HG02870 (cell line): ENCODE results near the gene CACNB3.

Experiments used
- ATAC-seq: cut with Tn5 transposase; IDR thresholded peaks from one replicate; pipeline ENCODE4 v1.9.1; 2021; ENCODE audit warnings: mild to moderate bottlenecking, moderate library complexity; ENCODE audit not compliant: unreplicated experiment

Gene CACNB3

DNA sequence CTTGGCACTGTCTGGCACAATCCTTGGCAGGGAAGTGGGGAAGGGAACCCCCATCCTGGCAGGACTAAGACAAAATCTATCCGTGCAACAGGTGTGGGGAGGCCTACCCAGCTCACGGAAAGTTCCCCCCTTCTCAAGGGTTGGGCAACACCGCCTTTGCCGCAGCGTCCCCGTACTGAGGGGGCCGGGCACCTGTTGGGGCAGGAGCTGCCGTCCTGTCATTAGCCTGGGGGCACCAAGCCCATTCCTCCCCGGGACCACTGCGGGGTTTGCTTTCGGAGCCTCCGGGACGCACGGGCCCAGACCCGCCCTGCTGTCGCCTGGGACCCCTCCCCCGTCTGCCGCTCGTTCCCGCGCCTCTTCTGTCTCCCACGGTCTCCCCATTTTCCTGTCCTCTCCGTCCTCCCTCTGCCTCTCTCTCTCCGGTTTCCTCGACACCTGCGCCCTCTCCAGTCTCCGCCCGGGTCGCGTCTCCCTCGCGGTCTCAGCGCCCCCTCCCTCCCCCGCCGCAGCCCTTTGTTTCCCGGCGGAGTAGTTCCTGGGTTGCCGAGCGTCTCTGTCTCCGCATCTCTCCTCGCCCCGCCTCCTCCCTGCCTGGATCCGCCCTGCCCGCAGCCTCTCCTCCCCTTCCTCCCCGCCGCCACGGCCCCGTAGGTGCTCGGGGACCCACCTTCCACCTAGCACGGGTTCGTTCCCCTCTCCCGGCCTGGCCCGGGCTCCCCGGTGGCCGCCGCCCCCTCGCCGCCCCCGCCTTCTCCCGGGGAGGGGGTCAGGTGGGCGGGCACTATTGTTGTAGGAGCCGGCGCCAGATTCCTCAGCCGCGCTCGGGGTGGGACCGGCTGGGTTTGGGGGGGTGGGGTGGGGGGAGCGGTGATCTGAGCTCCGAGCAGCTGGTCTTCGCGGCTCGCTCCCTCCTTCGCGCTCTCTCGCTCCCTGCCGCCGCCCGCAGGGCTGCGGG lies at the start of gene CACNB3:
TSS of gene CACNB3 (plus strand) at position 624 of the 958 bp plus-strand sequence. CDS start 434 bp downstream, outside the sequence.
- ATAC-seq = no peak

DNA sequence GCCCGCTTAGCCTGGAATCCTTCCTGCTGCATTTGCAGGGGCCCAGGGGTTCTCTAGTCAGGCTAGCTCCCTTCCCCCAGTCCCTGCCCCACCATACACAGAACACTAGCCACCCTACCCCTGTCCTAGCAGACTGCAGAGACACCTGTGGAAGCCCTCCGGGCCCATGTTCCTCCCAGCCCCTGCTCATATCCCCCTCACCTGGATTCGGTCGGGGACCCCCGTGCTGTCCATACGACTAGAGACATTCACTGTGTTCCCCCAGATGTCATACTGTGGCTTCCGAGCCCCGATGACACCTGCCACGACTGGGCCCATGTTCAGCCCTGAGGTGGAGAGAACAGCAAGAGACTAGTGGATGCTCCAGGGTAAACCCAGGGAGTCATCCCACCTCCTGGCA lies 49.6 kb upstream of the CACNB3 start:
- no peak for ATAC-seq

DNA sequence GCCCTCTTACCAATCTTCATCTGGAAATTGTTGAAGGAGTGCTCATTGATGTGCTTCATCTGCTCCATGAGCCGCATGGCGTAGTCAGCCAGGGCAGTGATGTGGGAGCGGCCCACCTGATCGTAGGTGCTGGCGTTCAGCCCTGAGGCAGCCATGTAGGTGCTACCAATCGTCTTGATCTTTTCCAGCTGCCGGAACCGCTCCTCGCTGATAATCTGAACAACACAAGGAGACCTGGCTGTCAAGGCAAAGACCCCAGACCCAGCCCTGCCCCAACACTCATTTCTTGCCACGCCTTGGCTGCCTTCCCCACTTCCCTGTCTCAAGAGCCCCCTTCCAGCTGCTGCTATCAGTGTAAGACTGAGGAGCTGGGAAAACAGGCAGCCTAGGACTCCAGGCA lies 47.5 kb upstream of the CACNB3 start:
- ATAC-seq = no peak

DNA sequence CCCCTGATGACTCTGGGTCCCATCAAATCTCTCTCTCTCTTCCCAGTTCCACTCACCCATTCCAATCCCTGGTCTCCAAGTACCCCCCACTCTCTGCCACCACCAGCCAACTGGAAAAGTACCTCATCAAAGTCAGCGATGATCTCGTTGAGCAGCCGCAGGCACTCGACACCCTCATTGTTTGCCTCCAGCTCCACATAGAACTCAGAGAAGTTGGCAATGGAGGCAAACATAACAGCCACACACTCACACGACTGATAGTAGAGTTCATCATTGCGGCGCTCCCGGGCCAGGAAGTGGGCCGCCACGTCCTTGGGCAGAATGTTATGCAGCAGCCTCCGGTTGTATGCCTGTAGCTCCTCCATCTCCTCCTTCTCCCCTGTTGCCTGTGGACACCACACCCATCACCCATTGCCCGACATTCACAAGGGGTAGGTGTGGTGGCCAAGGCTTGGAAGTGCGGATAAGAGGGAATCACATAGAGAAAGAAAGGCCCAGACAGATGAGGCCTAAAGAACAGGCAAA lies 46.6 kb upstream of the CACNB3 start:
- no peak for ATAC-seq

DNA sequence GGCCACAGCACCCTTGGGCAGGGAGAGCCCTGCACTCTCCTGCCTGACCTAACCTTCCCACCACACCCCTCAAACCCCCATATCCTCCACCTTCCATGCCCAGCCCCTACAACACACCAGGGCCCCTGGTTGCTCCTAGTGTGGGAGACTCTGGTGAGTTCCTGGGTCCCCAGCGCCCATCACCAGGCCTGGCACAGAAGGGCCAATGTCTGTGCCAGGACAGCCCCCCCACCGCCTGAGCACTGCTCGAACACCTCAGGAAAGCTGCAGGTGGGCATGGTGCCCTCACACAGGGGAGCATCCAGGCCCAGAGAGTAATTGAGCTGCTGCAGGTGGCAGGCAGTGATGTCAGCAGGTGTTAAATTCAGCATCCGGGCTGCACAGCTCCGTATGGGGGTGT lies 44.6 kb upstream of the CACNB3 start:
- no peak for ATAC-seq

DNA sequence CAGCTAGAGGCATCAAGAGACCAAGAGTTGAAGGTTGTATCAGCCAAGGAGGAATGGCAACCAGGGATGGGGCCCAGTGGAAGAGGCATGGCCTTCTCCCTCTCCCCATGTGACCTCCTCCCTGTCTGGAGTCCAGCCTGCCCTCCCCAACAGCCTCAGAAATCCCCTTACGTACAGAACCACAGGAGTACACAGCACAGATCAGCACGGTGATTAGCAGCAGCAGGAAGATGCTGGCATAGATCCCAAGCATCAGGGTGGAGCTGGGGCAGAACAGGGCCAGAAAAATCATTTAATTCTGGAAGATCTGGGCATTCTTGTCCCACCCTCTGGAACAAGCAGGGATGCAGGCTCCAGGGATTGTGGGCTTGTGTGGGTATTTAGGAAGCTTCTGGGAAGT lies 43.8 kb upstream of the CACNB3 start:
- no peak for ATAC-seq

DNA sequence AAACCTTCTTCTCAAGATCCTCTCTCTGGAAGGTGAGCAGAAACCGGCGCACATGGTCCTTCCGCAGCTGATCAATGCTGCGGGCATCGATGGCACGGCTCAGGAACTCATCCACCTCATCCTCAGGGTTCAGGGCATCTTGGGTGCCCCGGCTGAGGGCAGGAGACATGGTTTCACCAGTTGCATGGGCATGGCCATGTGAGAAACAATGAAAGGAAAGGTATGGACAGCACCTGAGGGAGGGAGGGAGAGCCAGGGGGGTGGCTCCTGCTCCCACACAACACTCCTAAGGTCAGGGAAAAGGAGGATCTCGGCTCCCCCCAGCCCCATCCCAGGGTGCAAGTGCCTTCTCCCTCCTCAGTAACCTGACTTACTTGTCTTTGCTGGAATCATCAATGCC lies 43.0 kb upstream of the CACNB3 start:
- no peak for ATAC-seq

DNA sequence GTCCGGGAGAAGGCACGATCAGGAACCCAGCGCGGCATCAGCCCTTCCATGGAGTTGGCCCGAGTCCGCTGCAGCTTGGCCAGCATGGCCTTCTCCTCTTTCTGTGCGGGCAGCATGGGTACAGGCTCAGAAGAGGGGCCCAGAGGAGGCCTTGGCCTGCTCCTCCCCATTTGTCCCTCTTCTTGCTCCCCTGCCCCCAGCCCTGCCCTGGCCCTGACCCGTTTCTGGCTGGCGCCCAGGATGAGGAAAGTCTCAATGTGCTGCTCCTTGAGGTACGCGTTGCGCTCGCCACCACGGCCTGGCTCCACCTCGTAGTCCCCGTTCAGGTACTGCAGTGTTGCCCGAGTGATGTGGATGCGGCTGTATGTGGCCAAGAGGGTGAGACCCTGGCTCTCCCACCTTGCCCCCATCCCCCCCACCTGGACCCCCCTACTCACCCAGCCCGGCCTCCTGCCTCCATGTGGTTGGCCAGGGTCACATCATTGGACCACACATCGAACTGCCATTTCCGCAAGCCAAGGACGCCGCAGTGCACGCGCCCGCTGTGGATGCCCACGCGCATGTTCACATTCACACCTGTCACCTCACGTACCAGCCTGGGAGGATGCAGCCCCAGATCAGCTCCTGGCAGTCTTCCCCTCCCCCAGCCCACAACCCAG lies 42.2 kb upstream of the CACNB3 start:
- no peak for ATAC-seq

DNA sequence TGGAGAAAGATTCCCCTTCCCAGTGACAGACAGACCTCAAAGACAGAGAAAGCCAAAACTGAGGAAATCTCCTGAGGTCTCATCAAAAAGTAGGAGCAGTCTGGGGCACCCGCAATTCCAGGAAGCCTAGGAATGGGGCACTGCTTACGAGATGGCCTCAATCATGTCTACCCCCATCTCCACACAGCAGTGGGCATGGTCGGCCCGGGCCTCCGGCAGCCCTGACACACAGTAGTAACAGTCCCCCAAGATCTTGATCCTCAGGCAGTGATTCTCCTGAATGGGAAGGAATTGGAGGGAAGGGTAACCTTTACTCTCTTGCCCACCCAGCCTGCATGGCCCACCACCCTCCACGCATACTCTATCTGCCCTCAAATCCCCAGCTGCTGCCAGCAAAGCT lies 41.3 kb upstream of the CACNB3 start:
- ATAC-seq = no peak

DNA sequence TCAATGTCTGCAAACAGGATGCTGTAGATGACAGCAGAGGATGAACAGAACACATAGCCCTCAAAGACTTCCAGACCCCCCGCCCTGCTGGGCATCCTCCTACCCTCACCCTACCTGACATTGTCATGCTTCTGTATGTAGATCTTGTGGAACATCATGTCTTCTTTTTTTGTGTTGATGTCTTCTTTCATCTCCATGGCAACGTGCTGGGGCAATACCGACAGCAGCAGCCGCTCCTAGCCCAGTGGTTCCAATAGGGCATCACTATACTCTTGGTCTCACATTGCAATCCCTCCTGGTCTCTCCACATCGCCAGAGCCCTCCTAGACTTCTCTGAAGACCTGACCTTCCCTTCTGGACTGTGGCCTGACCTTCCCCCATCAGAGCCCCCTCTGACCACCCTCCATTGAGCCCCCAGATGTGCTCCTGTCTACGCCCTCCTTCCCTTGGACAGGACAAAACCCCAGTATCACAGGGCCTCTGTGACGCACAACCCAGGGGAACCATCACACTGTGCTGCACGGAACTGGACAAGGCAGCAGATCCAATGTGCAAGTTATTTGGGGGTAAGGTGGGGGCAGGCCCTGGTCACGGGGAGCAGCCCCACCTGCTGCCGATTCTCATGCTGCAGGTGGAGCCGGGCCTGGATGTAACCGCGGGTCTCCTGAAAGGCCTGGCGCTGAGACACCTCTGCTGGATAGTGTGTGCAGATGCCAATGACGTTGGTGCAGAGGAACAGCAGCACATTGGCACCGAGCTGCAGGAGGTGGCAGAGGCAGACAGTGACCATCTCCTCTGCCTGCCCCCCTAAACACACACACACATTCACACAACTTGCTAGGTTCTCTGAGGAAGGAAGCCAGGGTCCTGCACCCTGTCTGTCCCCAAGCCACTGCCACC lies 40.5 kb upstream of the CACNB3 start:
- ATAC-seq = no peak

DNA sequence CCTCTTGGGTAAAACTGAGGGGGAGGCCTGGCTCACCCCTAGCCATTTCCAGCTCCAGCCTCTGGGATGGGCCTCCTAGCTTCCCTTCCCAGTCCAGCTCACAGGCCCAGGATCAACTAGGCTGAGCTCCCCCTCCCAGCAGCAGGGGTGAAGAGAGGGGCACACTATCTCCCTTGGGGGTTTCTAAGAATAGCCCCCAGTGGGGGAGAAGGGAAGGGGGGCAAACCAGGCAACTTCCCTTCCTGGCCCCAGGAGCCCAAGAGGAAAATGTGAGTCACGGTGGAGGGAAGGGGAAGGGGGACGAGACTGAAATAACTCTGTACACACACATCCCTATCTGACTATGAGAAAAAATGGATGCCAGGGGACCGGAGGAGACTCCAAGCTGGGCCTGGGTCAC lies 38.4 kb upstream of the CACNB3 start:
- ATAC-seq = no peak

DNA sequence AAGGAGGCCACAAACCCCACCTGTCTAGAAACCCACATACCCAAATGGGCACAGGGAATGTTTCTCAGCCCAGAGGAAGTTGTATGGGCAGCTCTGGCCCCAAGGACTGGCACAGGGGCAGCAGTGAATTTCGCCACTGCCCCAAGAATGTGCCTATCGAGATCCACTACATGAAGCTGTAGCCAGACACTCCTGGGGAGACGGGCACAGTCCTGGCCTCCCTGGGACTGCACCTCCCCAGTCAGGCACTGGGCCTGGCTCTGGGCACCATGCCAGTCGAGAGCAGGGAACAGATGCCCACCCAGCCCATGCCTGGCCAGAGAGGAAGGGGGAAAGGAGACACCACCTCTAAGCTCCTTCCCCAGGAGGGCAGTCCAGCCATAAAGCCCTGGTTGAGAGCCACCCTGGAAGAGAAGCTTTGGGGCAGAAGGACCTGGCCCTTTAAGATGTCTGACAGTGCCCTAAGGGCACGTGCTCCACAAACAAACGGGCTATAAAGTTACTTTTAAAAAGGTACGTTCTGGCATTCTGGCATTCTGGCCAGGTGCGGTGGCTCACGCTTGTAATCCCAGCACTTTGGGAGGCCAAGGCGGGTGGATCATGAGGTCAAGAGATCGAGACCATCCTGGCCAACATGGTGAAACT lies 37.8 kb upstream of the CACNB3 start:
- no peak for ATAC-seq

DNA sequence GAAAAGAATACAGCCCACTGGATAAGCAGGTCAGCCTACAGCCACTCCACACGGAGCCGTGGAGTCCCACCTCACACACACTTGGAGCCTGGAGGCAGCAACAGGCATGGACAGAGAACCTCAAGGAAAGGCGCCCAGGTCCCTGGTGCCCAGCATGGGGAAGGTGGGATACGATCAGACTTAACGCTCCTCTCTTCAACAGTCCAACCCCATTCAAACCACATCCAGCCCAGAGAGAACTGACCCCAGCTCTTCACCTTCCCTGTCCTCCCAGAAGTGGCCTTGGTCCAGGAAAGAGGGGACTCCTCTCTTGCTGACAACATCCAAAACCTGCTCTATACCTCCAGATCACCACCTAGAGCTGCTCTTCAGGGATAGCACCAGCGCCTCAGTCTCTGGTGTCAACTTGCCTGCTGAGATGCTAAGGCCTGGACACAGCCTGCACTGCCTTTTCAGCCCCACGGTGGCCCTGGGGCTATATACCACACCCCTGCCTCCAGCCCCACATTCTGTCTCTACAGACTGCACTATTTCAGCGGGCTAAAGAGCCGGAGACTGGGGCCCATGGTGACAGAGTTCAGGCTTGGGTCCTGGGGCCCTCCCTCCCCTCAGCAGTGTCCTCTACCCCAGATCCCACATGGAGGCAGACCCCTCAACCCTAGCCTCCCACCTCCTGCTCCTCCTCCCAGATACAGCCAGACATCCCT lies 36.4 kb upstream of the CACNB3 start:
- ATAC-seq = no peak

DNA sequence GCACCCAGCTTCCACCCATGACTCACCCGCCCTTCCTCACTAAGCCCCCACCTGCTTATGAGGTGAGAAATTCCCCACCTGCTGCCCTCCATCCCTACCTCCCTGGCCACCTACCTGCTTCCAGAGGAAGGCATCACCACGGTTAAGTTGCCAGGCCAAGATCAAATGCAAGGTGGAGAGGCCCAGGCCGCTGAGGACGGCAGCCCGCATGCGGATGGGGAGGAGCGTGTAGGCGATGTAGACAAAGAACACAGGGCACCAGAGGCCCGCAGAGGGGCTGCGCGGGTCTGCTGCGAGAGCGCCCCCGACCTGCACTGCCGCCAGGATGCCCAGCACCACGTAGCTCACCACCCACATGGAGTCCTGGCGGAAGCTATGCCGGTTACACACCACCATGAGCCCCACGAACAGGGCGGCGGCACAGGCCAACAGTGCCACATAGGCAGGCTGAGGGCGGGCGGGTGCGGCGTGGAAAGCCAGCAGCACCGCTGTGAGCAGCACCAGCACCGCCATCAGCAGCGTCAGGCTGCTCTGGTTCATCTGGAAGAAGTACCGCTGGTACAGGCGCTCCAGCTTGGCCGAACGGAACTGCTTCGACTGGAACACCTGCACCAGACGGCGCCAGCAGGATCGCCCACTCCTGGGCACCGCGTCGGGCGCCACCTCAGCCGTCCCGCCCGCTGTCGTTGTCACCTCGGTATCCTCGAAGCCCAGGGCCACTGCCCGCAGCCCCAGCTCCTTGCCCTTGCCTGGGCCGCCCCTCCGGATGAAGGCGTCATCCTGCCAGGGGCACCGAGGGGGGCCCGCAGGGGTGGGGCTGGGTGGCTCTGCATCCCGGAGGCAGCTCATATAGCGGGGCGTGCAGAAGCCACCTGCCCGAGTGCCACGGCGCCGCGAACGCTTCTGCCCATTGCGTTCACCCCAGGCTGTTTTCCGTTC lies 35.6 kb upstream of the CACNB3 start:
- no peak for ATAC-seq

DNA sequence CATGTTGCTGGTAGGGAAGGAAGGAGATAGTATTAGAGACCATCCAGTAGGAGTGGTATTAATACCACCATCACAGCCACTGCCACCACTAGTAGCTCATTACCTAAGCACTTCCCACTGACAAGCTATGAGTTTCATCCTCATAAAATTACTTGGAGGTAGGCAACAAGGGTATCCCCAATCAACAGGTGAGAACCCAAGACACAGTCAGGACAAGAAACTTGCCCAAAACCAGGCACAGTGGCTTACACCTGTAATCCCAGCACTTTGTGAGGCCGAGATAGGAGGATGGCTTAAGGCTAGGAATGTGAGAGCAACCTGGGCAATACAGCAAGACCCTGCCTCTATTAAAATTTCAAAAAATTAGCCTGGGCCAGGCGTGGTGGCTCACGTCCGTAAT lies 34.9 kb upstream of the CACNB3 start:
- ATAC-seq = no peak

DNA sequence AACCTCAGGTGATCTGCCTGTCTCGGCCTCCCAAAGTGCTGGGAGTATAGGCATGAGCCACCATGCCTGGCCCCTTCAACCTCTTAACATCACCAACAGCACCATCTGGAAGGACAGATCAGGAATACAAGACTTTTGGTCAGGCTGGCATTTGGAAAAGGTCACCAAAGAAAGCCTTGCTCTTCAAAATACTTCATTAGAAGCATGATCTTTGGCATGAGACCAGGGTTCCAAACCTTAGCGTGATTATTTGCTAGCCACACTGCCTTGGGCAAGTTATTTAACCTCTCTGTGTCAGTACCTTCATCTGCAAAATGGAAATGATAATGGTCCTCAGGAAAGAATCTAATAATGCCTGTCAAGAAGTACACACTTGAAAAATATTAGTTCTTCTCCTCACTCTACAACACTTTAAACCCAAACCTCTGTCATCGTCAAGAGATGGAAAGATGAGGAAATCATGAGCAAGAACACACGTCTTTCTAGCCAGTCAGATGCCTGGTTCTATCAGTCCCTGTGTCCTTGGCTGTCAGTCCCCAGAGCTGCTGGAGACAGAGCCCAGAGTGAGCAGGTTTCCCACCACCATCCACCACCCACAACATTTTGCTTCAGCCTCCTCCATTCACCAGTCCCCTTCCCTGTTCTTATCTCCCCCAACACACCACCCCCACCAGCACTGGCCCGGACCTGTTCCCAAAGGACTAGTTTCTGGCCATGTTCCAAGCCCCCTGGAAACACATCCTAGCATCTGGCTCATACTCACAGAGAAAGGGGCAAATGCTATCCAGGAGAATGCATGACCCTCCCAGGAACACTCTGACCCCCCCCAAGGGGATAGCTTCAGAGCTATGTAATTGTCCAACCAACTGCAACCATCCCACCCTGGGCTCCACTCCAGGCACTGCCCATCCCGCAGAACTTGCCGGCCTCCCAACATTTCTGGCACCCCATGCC lies 31.4 kb upstream of the CACNB3 start:
- ATAC-seq = no peak

DNA sequence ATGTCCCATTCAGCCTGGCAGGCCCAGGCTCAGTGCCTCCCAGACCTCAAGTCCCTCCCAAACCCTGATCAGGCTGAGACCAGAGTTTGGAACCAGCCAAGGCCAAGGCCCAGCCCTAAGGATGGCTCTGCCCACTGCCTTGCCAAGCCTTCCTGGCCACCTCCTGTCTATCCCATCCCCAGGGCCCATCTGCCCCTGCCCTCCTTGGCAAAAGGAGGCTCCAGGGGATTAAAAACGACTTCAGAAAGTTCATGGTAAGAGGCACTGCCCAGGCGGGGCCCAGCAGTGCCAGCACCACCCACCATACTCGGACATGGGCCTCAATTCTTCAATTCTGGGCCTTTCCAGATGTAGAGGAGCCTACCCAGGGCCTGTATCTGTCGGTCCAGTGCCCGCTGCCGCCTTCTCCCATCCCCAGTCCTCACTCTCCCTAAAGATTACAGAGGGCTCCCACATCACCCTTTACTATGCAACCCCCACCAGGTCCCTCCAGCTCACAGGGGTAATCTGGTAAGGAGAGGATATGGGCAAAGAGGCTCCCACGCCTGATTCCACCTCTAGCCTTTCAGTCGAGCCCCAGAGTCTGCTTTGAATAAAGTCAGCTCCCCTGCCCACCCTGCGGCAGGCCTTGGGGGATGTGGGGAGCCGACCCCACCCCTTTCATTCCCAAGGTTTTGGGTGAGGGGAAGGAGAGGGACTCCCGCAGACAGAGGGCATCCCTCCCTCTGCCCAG lies 30.3 kb upstream of the CACNB3 start:
- no peak for ATAC-seq
